Naive thymus-derived CD8-positive, alpha-beta T cell (primary cell): Measurements from ENCODE around the gene BIK. TPM values are rescaled to one million over a fixed set of nuclear protein-coding genes. Genes with fewer than 3 reads are reported as not detected.

Experiments used
- ATAC-seq, 2 donors: fragments of 150-1000 bp; cut with Tn5 transposase in 1 of 2; sonication (Bioruptor Pico), chemical (Tn5 transposase) in 1 of 2; 1 replicate in 1 of 2; 2 replicates in 1 of 2; pipeline ENCODE4 v1.10.0; 2021; ENCODE audit warnings: mild to moderate bottlenecking in 2 of 2, moderate library complexity in 2 of 2
- POLR2A ChIA-PET: fragments of 350-600 bp; sonication (Branson Sonifier 250); formaldehyde crosslinking; loops from one replicate; lab custom pipeline; 2021; ENCODE audit warnings: antibody characterized with exemption; lab: Charles Lee
- DNase-seq, 10 donors: peaks; one replicate each; pipeline versions ENCODE4 v3.0.0 to v3.0.0-alpha.2; 2020 to 2022
- H3K27ac Mint-ChIP-seq, 10 donors: one replicate each; pipeline ENCODE4 v1.8.0; 2020 to 2022; ENCODE audit warnings: mild to moderate bottlenecking in 10 of 10, mixed read lengths in 10 of 10, moderate library complexity in 4 of 10, inconsistent platforms in 1 of 10
- H3K27me3 Mint-ChIP-seq, 5 donors: one replicate each; pipeline ENCODE4 v1.8.0; 2021 to 2022; ENCODE audit warnings: mixed read lengths in 5 of 5
- H3K36me3 Mint-ChIP-seq, 3 donors: one replicate each; pipeline ENCODE4 v1.8.0; 2020 to 2022; ENCODE audit warnings: mixed read lengths in 3 of 3, mild to moderate bottlenecking in 2 of 3, inconsistent platforms in 1 of 3
- H3K4me1 Mint-ChIP-seq, 4 donors: one replicate each; pipeline ENCODE4 v1.8.0; 2021 to 2022; ENCODE audit warnings: mixed read lengths in 4 of 4
- H3K4me3 Mint-ChIP-seq, 10 donors: one replicate each; pipeline ENCODE4 v1.8.0; 2020 to 2022; ENCODE audit warnings: mild to moderate bottlenecking in 10 of 10, mixed read lengths in 10 of 10, moderate library complexity in 6 of 10, inconsistent platforms in 1 of 10
- H3K9me3 Mint-ChIP-seq, 9 donors: one replicate each; pipeline ENCODE4 v1.8.0; 2020 to 2022; ENCODE audit warnings: mixed read lengths in 9 of 9, mild to moderate bottlenecking in 3 of 9, inconsistent platforms in 1 of 9, moderate library complexity in 1 of 9
- polyA plus RNA-seq, 3 donors: library from polyadenylated mRNA; unstranded; fragments of 300-500 nt; fragmentation: Illumina TruSeq; gene quantifications; one replicate each; pipeline ENCODE4 v1.2.3, GENCODE V29; 2021
- total RNA-seq, 8 experiments: library from RNA in 2 of 8; stranded (reverse) in 2 of 8; gene quantifications; one replicate each; pipeline ENCODE4 v1.2.3 and lab custom pipeline; 2021 to 2026

The BIK gene, protein sequence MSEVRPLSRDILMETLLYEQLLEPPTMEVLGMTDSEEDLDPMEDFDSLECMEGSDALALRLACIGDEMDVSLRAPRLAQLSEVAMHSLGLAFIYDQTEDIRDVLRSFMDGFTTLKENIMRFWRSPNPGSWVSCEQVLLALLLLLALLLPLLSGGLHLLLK
- total RNA-seq (1 to 10 TPM; 2.6 TPM), polyA plus RNA-seq (1 to 10 TPM; 2.8 to 6.1 (median 4.0) TPM), total RNA-seq (lab: John Stamatoyannopoulos, UW) (0 to 9.3 (median 2.4) reads per million in 6 experiments)

DNA sequence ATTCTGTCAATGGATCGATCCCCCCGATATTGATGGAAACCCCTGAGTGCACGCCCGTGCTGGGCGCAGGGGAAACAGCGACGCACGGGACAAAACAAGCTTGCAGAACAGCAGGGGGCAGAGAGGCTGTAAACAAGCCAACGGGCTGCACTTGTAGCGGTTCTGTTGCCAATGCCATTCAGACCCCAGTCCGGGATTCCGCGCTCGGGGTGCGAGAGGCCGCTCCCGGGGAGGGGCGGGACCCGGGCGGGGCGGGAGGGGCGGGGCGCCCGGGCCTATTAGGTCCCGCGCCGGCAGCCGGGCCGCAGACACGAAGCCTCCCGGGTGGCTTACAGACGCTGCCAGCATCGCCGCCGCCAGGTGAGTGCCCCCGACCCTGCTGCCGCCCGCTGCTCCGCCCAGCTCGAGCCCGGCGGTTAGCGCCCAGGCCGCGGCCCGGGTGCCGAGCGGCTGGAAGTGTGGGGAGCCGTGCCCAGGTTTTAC, at the start of gene BIK:
Gene BIK (plus strand): TSS at position 307 of the 483 bp plus-strand sequence. CDS start 13,273 bp downstream, outside the sequence.
- H3K9me3 Mint-ChIP-seq, result no peaks in the 10 kb centered on the region

GRCh38 chr22:43066134-43066533, 44.4 kb upstream of the BIK start:
- no peaks in the 10 kb centered on the region for H3K9me3 Mint-ChIP-seq
- H3K27ac Mint-ChIP-seq, result no peak overlapping the region
- no peak overlapping the region for H3K4me3 Mint-ChIP-seq
- POLR2A ChIA-PET, result no interaction called here
- H3K4me1 Mint-ChIP-seq, result no peaks in the 10 kb centered on the region
- no peaks in the 10 kb centered on the region for H3K27me3 Mint-ChIP-seq
- ATAC-seq (no peak), DNase-seq (no peak)
- H3K36me3 Mint-ChIP-seq, result peaks cover 3 to 64% (median 24%) of the 10 kb centered on the region in 3 donors

More for the DNA sequence above, at the start of gene BIK:
- DNase-seq, result peak; percentile 22 to 66 (median 38)
- peak within 1 kb of the TSS in 8 of 10 donors; percentile 10 to 92 (median 72) for H3K27ac Mint-ChIP-seq
- POLR2A ChIA-PET, result interaction anchor here (0.5 to 1.6 kb wide), 7 partner anchors 8 to 266 kb away, joined by 3 to 4 read pairs (median 3); partner anchors contain the start of gene PACSIN2
- ATAC-seq, result peak; percentile 52 to 65
- H3K4me3 Mint-ChIP-seq, result peak within 1 kb of the TSS; percentile 75 to 90 (median 84)
- peaks cover 0 to 18% (median 8%) of the 10 kb centered on the region in 4 donors for H3K4me1 Mint-ChIP-seq
- peaks cover 0 to 9% (median 0%) of the 10 kb centered on the region in 5 donors for H3K27me3 Mint-ChIP-seq
- H3K36me3 Mint-ChIP-seq, result no peaks in the 10 kb centered on the region

- H3K4me3 Mint-ChIP-seq, result no peak overlapping the region
- H3K36me3 Mint-ChIP-seq, result peaks cover 3 to 57% (median 23%) of the 10 kb centered on the region in 3 donors
- DNase-seq, result no peak
- no peaks in the 10 kb centered on the region for H3K9me3 Mint-ChIP-seq
- H3K27me3 Mint-ChIP-seq, result no peaks in the 10 kb centered on the region
- H3K27ac Mint-ChIP-seq, result no peak overlapping the region
- ATAC-seq, result no peak
- POLR2A ChIA-PET, result no interaction called here
- H3K4me1 Mint-ChIP-seq, result no peaks in the 10 kb centered on the region
These were observed 43.6 kb upstream of the BIK start for GRCh38 chr22:43066844-43067385.

DNA sequence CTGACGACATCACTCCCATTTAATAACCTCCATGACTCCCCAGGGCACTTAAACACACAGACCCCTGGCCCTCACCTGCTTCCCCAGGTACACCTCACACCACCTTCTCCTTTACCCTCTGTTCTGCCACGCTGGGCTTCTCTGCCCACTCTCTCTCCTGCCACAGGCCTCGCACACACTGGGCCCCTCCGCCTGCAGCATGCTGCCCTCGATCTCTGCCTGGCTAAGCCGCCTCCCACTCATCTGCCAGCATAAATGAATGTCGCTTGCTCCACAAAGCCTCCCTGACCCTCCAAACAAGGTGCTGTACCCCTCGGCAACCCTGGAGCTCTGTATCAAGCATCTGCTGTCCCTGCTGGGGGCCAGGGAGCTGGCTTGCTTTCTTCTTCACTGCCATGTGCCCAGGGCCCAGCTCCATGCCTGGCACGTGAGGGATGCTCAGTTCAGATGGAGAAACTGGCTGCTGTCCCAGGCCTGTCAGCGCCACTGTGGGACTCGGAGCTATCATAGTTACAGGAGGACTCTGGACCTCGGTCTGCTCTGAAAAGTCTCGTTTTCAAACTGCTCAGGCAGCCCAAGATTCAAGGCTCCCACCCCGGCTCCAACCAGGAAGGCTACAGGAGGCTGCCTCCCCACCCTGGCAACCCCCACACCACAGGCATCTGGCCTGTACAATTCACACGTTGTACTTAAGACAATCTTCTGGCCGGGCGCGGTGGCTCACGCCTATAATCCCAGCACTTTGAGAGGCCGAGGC, 33.3 kb upstream of the BIK start:
- POLR2A ChIA-PET, result no interaction called here
- no peak overlapping the region for H3K4me3 Mint-ChIP-seq
- no peak for ATAC-seq
- no peak for DNase-seq
- peaks cover 0 to 11% (median 0%) of the 10 kb centered on the region in 3 donors for H3K36me3 Mint-ChIP-seq
- H3K27me3 Mint-ChIP-seq, result no peaks in the 10 kb centered on the region
- H3K4me1 Mint-ChIP-seq, result peaks cover 0 to 5% (median 4%) of the 10 kb centered on the region in 4 donors
- no peaks in the 10 kb centered on the region for H3K9me3 Mint-ChIP-seq
- peak overlapping the region in 2 of 10 donors; percentile 36 to 37 for H3K27ac Mint-ChIP-seq

GRCh38 chr22:43078522-43078921, 32.0 kb upstream of the BIK start:
- H3K27me3 Mint-ChIP-seq, result no peaks in the 10 kb centered on the region
- H3K36me3 Mint-ChIP-seq, result peaks cover 0 to 8% (median 0%) of the 10 kb centered on the region in 3 donors
- H3K27ac Mint-ChIP-seq, result peak overlapping the region in 3 of 10 donors; percentile 15 to 37 (median 20)
- no peaks in the 10 kb centered on the region for H3K9me3 Mint-ChIP-seq
- no peak overlapping the region for H3K4me3 Mint-ChIP-seq
- ATAC-seq (no peak), DNase-seq (no peak)
- POLR2A ChIA-PET, result no interaction called here
- peaks cover 0 to 5% (median 4%) of the 10 kb centered on the region in 4 donors for H3K4me1 Mint-ChIP-seq

GRCh38 chr22:43079742-43080141, 30.8 kb upstream of the BIK start:
- Mint-ChIP-seq H3K27ac (peak overlapping the region in 2 of 10 donors; percentile 40 to 72), H3K4me3 (no peak overlapping the region), H3K9me3 (no peaks in the 10 kb centered on the region), H3K27me3 (no peaks in the 10 kb centered on the region), H3K4me1 (peaks cover 0 to 5% (median 4%) of the 10 kb centered on the region in 4 donors), H3K36me3 (peaks cover 0 to 6% (median 0%) of the 10 kb centered on the region in 3 donors)
- DNase-seq (no peak), ATAC-seq (no peak)
- POLR2A ChIA-PET, result no interaction called here

DNA sequence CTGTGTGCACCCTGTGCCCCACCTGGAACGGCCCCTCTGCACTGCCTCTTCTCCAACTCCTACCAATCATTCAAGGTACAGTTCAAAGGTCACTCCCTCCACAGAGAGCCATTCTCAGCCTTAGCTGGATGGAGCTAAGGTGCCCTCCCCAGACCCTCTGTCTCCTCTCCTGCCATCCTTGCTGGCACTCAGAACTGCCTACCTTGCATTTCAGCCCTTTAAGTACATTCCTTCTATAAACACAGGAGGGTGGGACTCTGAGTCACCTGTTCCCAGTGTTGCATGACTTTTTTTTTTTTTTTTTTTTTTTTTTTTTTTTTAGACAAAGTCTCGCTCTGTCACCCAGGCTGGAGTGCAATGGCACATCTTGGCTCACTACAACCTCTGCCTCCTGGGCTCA, 29.9 kb upstream of the BIK start:
- POLR2A ChIA-PET, result no interaction called here
- peaks cover 0 to 7% (median 4%) of the 10 kb centered on the region in 4 donors for H3K4me1 Mint-ChIP-seq
- H3K27me3 Mint-ChIP-seq, result no peaks in the 10 kb centered on the region
- H3K36me3 Mint-ChIP-seq, result peaks cover 0 to 4% (median 2%) of the 10 kb centered on the region in 3 donors
- no peak for DNase-seq
- H3K9me3 Mint-ChIP-seq, result no peaks in the 10 kb centered on the region
- peak overlapping the region in 3 of 10 donors; percentile 33 to 72 (median 35) for H3K27ac Mint-ChIP-seq
- no peak for ATAC-seq
- H3K4me3 Mint-ChIP-seq, result no peak overlapping the region

GRCh38 chr22:43081968-43082367, 28.6 kb upstream of the BIK start:
- Mint-ChIP-seq H3K4me1 (peaks cover 4 to 19% (median 9%) of the 10 kb centered on the region in 4 donors), H3K9me3 (no peaks in the 10 kb centered on the region), H3K36me3 (peaks cover 0 to 5% (median 2%) of the 10 kb centered on the region in 3 donors), H3K27ac (no peak overlapping the region), H3K4me3 (no peak overlapping the region), H3K27me3 (no peaks in the 10 kb centered on the region)
- no peak for ATAC-seq
- POLR2A ChIA-PET, result no interaction called here
- DNase-seq, result no peak

DNA sequence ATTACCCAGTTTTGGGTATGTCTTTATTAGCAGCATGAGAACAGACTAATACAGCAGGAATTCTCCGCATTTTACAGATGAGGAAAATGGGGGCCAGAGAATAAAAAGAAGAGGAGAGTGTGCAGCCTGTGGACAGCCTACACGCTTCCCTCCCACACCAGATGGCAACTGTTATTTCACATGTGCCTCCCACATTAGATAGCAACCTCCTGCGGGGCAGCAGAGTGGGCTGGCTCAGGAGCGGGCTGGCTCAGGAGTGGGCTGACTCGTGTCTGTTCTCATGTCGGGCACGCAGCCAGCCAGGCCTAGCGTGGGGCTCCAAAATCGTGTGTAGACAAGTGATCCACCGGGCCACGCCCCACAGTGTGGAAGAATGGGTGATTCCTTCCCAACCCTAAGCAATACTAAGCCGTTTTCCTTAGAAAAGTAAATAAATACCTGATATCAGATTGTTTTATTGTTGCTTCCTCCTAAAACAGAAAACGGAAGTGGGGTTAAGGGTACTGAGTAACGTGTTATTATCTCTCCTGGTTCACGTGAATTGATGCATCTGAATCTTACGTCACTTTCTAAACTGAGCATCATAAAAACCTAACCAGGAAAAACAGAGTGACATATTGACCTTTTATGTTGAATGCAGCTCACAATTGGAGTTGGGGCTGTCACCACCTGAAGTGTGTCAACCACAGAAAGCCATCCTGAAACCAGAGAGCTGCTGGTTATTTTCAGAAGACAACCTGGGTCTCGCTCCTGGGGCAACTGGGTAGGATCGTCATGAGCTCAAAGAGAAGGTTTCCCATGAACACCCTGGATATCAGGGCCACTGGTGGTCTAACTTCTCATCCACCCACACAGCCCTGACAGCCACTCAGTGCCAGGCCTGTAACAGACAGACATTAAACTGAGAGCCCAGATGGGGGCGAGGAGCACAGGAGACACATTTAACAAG, 24.6 kb upstream of the BIK start:
- Mint-ChIP-seq H3K36me3 (peaks cover 0 to 5% (median 2%) of the 10 kb centered on the region in 3 donors), H3K9me3 (no peaks in the 10 kb centered on the region), H3K4me1 (peaks cover 5 to 31% (median 17%) of the 10 kb centered on the region in 4 donors), H3K4me3 (peak overlapping the region in 4 of 10 donors; percentile 10 to 63 (median 26)), H3K27ac (peak overlapping the region in 4 of 10 donors; percentile 56 to 87 (median 62)), H3K27me3 (no peaks in the 10 kb centered on the region)
- ATAC-seq, result no peak
- peak in 2 of 10 donors; percentile 3 to 30 for DNase-seq
- POLR2A ChIA-PET, result no interaction called here

GRCh38 chr22:43088627-43088983, 21.9 kb upstream of the BIK start:
- Mint-ChIP-seq H3K27ac (peak overlapping the region in 9 of 10 donors; percentile 72 to 95 (median 89)), H3K4me3 (peak overlapping the region; percentile 85 to 97 (median 92)), H3K4me1 (peaks cover 5 to 31% (median 17%) of the 10 kb centered on the region in 4 donors), H3K9me3 (no peaks in the 10 kb centered on the region), H3K27me3 (no peaks in the 10 kb centered on the region), H3K36me3 (peaks cover 0 to 5% (median 2%) of the 10 kb centered on the region in 3 donors)
- DNase-seq (no peak), ATAC-seq (no peak)
- POLR2A ChIA-PET, result interaction anchor here (0.6 kb wide), 1 partner anchor 15 kb away, joined by 5 read pairs; no protein-coding TSS in a partner anchor

- ATAC-seq, result peak; percentile 95 to 98
- Mint-ChIP-seq H3K27me3 (no peaks in the 10 kb centered on the region), H3K9me3 (no peaks in the 10 kb centered on the region), H3K4me1 (peaks cover 5 to 31% (median 17%) of the 10 kb centered on the region in 4 donors), H3K4me3 (peak within 1 kb of the TSS; percentile 85 to 97 (median 92)), H3K27ac (peak within 1 kb of the TSS; percentile 25 to 95 (median 88)), H3K36me3 (peaks cover 0 to 5% (median 2%) of the 10 kb centered on the region in 3 donors)
- POLR2A ChIA-PET, result no interaction called here
- peak; percentile 80 to 90 (median 84) for DNase-seq
These were observed 21.4 kb upstream of the BIK start, which contains the start of gene TTLL1 for GRCh38 chr22:43088984-43089717. Gene TTLL1 (minus strand): TSS chr22:43089391. CDS start chr22:43075586, 13,805 bp downstream.
